Rectal smooth muscle tissue (tissue), 1 donor: ENCODE measurements around the gene PADI4.
"Not testable (repeated sequence)": the region's sequence is repeated elsewhere in the genome, so short reads cannot be mapped to it uniquely, and the experiment has no call there.

Source experiments
- H3K27ac ChIP-seq: one replicate; pipeline ENCODE4 v1.7.0; 2013; ENCODE audit warnings: low read depth, low read length, inconsistent platforms
- H3K27me3 ChIP-seq: one replicate; pipeline ENCODE4 v1.7.0; 2013; ENCODE audit warnings: low read length; ENCODE audit not compliant: control insufficient read depth, insufficient read depth
- H3K36me3 ChIP-seq: one replicate; pipeline ENCODE4 v1.7.0; 2013; ENCODE audit warnings: low read length; ENCODE audit not compliant: control insufficient read depth, insufficient read depth
- H3K4me1 ChIP-seq: one replicate; pipeline ENCODE4 v1.7.0; 2013; ENCODE audit warnings: low read length; ENCODE audit not compliant: control insufficient read depth, insufficient read depth
- H3K4me3 ChIP-seq: one replicate; pipeline ENCODE4 v1.7.0; 2013; ENCODE audit warnings: low read length
- H3K9ac ChIP-seq: one replicate; pipeline ENCODE4 v1.7.0; 2013; ENCODE audit warnings: low read length

Gene PADI4

DNA sequence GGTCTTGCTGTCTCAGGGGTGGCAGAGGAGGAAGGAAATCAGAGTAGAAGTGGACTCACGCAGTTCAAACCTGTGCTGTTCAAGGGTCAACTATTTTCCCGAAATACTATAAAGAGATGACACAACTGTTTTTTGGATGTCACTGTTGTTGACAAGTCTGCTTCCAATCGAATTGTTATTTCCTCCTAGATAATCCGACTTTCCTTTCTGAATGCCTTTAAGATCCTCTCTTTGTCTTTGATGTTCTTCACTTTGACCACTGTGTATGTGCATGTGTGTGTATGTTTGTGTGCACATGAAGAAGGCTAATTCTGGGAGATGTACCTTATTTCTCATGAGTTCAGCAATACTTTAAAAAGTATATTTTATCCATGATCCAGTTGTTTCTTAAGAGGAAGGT is 21.6 kb downstream of the PADI4 start:
- no peak overlapping the region for H3K9ac ChIP-seq
- H3K4me1 ChIP-seq: no peaks in the 10 kb centered on the region
- H3K4me3 ChIP-seq: no peak overlapping the region
- no peaks in the 10 kb centered on the region for H3K36me3 ChIP-seq
- no peak overlapping the region for H3K27ac ChIP-seq
- no peaks in the 10 kb centered on the region for H3K27me3 ChIP-seq

DNA sequence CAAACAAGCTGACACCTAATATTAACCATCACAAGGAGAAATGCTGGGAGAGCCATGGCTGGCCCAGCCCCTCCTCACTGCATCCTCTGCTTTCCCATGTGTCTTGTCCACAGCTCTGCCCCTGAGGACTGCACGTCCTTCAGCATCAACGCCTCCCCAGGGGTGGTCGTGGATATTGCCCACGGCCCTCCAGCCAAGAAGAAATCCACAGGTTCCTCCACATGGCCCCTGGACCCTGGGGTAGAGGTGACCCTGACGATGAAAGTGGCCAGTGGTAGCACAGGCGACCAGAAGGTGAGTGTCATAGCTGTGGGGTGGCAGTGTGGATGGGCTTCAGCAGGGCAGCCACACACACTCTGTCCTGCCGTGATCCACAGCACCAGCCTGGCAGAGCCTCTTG is 22.9 kb downstream of the PADI4 start:
- H3K9ac ChIP-seq: no peak overlapping the region
- H3K36me3 ChIP-seq: no peaks in the 10 kb centered on the region
- H3K4me1 ChIP-seq: no peaks in the 10 kb centered on the region
- H3K4me3 ChIP-seq: no peak overlapping the region
- H3K27ac ChIP-seq: no peak overlapping the region
- H3K27me3 ChIP-seq: no peaks in the 10 kb centered on the region

DNA sequence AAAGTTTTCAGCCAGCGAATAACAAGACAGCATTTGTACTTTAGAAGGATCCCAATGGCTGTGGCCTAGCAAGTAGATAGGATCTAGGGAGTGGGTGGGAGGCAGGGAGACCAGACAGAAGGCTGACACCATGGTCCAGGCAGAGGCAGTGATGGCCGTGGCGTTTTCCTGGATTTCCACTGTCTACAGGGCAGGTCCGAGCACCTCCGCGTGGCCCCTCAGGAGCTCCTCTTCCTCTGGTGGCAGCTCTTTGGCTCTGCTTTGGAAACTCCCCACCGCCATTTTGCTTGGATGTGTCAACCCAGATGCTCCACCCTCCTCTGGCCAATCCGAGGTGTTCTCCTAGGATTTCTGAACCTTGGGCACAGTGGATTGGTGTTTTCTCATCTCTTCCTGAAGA is 25.1 kb downstream of the PADI4 start:
- Histone ChIP-seq H3K36me3 (no peaks in the 10 kb centered on the region), H3K27ac (no peak overlapping the region), H3K4me3 (no peak overlapping the region)

DNA sequence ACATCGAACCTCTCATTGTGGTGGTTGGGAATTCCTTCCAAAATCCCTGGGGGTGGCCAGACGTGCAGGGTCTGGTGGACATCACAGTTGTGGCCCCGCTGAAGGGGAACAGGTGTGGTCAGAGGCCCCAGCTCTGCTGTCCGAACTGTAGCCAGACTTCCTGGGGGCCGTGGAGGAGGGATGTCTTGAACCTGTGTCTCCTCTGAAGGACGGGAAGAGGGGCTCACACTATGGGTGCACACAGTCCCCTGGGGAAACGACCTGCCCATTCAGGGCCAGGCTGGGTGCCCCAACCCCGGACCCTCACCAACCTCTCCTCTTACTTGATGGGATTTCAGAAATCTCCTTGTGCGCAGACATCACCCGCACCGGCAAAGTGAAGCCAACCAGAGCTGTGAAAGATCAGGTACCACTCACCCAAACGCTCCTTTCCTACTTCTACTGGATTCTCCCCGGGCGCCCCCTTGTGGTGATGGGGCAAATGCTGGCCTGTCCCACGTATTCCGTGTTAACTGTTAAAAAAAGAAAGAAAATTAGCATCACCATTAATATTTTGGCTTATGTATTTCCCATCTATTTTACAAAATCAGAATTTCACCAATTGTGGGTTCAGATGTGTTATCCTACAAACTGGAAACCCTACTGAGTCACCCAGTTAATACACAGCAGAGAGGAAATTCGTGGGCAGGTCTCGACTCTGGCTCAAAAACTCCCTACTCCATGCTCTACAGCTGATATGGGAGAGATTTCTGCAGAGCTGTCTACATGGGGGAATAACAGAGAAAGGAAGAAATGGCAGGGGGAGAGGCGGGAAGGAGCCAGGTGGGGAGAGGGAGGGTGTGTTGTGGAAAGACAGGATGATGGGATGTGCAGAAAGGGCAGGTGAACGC is 28.1 kb downstream of the PADI4 start:
- Histone ChIP-seq H3K27me3 (peaks cover 9% of the 10 kb centered on the region), H3K9ac (no peak overlapping the region), H3K36me3 (no peaks in the 10 kb centered on the region), H3K4me3 (no peak overlapping the region), H3K4me1 (no peaks in the 10 kb centered on the region), H3K27ac (no peak overlapping the region)

More for the DNA sequence above, 25.1 kb downstream of the PADI4 start:
- H3K27me3 ChIP-seq: peaks cover 3% of the 10 kb centered on the region
- no peak overlapping the region for H3K9ac ChIP-seq
- H3K4me1 ChIP-seq: no peaks in the 10 kb centered on the region

DNA sequence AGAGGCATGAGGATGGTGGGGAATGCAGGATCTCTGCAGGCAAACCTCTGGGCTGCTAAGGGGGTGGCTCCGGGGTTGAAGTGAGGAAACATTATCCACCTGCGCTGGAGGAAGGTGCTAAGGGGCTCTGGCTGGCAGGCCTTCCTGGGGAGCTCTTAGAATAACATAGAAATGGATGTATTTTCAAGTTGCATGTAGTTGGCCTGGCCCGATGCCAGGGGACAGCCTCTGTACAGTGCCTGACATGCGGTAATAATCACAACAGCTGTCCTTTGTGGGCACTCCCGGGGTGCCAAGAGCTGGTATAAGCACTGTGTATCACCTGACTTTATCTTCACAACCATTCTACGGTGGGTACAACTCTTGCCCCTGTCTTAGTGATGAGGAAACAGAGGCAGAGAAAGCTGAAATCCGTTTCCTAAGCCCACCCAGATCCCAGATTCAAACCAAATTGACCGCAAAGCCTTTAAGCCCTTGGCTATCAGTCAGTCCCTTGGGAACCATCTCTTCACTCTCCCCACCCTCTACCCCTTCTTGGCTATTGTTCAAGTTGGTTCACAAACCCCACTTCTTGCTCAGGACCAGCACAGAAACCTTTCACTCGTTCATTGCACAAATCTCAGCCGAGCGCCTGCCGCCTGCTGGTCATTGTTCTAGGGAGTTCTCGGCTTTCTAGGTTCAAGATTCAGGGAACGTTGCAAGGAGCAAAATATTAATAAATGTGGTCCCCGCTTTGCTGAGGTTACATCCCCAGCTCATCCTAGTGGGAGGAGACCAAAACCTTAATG is 30.9 kb downstream of the PADI4 start:
- H3K27me3 ChIP-seq: peaks cover 9% of the 10 kb centered on the region
- no peaks in the 10 kb centered on the region for H3K36me3 ChIP-seq
- H3K4me3 ChIP-seq: no peak overlapping the region
- no peaks in the 10 kb centered on the region for H3K4me1 ChIP-seq
- H3K27ac ChIP-seq: no peak overlapping the region
- no peak overlapping the region for H3K9ac ChIP-seq

DNA sequence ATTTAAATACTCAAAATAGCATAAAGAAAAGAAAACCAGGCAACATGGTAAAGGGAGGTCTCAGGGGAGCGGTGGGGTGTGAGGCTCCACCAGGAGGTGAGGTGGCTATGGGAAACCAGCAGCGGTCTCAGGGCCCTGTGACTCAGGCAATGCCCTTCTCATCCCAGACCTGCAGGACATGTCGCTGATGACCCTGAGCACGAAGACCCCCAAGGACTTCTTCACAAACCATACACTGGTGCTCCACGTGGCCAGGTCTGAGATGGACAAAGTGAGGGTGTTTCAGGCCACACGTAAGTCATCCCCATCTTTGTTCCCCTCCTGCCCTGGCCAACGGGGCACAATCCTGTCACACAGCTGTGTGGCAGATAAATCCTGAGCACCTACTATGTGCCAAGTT is 31.5 kb downstream of the PADI4 start:
- Histone ChIP-seq H3K4me1 (no peaks in the 10 kb centered on the region), H3K9ac (no peak overlapping the region), H3K4me3 (no peak overlapping the region), H3K27me3 (peaks cover 9% of the 10 kb centered on the region), H3K36me3 (no peaks in the 10 kb centered on the region), H3K27ac (no peak overlapping the region)

DNA sequence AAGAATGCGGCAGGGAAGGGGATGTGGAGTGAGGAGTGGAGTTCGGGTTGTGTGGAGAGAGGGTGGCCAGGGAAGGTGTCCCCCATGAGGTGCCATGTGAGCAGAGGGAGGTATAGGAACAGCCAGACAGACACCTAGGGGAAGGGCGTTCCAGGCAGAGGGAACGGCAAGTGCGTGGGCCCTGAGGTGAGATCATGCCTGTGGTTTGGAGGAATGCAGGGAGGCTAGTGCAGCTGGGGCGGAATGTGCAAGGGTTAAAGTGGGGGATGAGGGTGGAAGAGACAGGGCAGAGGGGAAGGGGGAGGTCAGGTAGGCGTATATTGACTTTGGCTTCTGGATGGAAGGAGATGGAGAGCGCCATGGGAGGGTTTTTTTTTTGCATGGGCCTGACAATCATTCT is 32.4 kb downstream of the PADI4 start:
- H3K27me3 ChIP-seq: peaks cover 9% of the 10 kb centered on the region
- H3K4me1 ChIP-seq: no peaks in the 10 kb centered on the region
- no peak overlapping the region for H3K27ac ChIP-seq

DNA sequence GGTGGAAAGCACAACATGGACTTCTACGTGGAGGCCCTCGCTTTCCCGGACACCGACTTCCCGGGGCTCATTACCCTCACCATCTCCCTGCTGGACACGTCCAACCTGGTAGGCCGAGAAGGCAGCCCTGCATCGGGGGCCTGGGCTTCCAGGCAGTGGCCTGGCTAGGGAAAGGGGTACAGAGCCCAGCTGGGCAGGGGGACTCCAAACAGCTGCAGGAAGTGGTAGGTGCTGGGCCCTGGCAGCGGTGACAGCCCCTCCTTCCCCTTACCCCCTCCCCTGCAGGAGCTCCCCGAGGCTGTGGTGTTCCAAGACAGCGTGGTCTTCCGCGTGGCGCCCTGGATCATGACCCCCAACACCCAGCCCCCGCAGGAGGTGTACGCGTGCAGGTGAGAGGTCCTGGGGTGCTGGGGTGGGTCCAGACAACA is 34.0 kb downstream of the PADI4 start:
- no peaks in the 10 kb centered on the region for H3K4me1 ChIP-seq
- H3K27me3 ChIP-seq: peaks cover 9% of the 10 kb centered on the region

More for the DNA sequence above, 32.4 kb downstream of the PADI4 start:
- Histone ChIP-seq H3K36me3 (no peaks in the 10 kb centered on the region), H3K4me3 (no peak overlapping the region), H3K9ac (no peak overlapping the region)

DNA sequence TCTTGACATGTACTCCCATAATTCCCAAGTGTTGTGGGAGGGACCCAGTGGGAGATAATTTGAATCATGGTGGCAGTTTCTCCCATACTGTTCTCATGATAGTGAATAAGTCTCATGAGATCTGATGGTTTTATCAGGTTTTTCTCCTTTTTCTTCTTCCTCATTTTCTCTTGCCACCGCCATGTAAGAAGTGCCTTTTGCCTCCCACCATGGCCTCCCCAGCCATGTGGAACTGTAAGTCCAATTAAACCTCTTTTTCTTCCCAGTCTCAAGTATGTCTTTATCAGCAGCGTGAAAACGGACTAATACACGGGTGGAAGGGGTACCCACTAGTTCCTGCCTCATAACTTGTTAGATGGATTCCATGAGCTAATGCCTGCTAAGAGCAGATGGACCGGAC is 37.5 kb downstream of the PADI4 start:
- not testable (repeated sequence) for H3K27me3 ChIP-seq, H3K4me1 ChIP-seq

More for the DNA sequence above, 34.0 kb downstream of the PADI4 start:
- H3K27ac ChIP-seq: no peak overlapping the region
- H3K36me3 ChIP-seq: no peaks in the 10 kb centered on the region
- no peak overlapping the region for H3K9ac ChIP-seq
- no peak overlapping the region for H3K4me3 ChIP-seq

DNA sequence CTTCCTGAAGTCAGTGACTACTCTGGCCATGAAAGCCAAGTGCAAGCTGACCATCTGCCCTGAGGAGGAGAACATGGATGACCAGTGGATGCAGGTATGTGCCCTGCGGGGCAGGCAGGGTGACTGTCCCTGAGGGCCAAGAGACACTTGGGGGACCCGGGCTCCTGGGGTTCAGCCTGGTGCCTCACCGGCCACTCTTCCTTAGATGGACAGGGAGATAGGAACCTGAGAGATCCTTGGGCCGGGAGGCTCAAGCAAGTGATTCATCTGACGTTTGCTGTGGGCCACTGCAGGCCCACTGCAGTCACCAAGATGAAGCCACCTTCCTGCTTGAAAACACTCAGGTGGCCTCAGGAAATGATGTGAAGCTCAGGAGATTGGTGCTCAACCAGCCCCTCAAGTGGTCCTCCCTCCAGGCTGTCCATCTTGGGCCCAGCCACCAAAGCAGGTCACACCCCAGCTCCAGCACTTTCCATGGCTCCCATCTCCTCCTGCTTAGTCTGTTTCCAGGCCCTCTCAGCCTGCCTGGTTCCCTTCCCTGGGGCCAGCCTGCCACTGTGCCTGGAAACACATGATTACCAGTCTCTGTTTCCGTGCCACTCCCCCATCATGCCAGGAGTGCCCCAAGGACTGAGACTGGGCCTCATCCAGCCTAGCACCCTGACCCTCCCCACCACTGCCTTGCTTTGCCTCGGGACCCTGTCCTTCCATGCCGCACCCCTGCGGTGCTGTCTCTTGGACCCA is 38.2 kb downstream of the PADI4 start:
- Histone ChIP-seq H3K4me3 (no peak overlapping the region), H3K27me3 (no peaks in the 10 kb centered on the region), H3K27ac (no peak overlapping the region), H3K9ac (no peak overlapping the region), H3K36me3 (no peaks in the 10 kb centered on the region), H3K4me1 (no peaks in the 10 kb centered on the region)

More for the DNA sequence above, 37.5 kb downstream of the PADI4 start:
- H3K4me3 ChIP-seq, H3K9ac ChIP-seq, H3K36me3 ChIP-seq, H3K27ac ChIP-seq: not testable (repeated sequence)

DNA sequence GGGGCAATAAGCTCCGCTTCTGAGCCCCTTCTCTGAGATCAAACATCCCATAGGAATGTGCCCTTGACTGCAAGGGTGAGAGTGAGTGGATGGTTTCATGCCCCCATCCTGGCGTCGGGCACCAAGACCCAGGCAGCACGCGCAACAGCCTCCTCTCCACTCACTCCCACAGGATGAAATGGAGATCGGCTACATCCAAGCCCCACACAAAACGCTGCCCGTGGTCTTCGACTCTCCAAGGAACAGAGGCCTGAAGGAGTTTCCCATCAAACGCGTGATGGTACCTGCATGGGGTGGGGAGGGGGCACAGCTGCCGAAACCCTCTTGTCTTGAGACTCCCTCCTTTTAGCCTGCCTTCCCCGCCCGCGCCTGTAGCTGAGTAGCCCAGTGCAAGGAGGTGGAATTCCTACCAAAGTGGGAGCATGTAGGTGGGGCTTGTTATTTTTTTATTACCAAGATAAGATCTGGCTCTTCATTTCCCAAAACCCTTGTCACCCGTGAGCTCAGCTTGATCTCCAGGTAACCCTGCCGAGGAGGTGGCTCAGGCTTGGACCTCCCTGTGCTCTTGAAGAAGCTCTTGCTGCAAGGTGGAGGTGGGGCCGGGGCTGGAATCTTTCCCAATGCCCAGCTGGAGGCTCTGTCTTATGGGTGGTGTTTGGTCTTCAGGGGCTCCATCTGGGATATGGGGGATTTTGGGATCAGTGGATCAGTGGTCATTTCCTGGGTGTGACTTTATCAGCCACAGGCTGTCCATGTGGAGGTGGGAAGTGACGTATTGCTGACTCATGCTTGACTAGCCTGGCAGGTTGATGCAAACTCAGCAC is 40.0 kb downstream of the PADI4 start:
- no peaks in the 10 kb centered on the region for H3K36me3 ChIP-seq
- no peaks in the 10 kb centered on the region for H3K4me1 ChIP-seq
- no peak overlapping the region for H3K4me3 ChIP-seq
- H3K9ac ChIP-seq: no peak overlapping the region
- no peak overlapping the region for H3K27ac ChIP-seq
- no peaks in the 10 kb centered on the region for H3K27me3 ChIP-seq
